Sigmoid colon (tissue), 7 donors: ENCODE measurements around the gene XCL1. TPM values are rescaled to one million over a fixed set of nuclear protein-coding genes. Genes with fewer than 3 reads are reported as not detected.
"Not testable (repeated sequence)": the region's sequence is repeated elsewhere in the genome, so short reads cannot be mapped to it uniquely, and the experiment has no call there.

Experiments
- DNase-seq: peaks from one replicate; pipeline ENCODE4 v3.0.0-alpha.2; 2019
- H3K27ac ChIP-seq, 4 donors: fragments of 200-600 bp; sonication (generic); one replicate each; pipeline ENCODE4 v1.5.1; 2016 to 2019; ENCODE audit warnings: mild to moderate bottlenecking in 1 of 4
- H3K27me3 ChIP-seq, 3 donors: fragments of 200-600 bp; sonication (generic); one replicate each; pipeline ENCODE4 v1.5.1; 2019; ENCODE audit warnings: mild to moderate bottlenecking in 1 of 3
- H3K36me3 ChIP-seq, 4 donors: fragments of 200-600 bp; sonication (generic); one replicate each; pipeline ENCODE4 v1.5.1; 2016 to 2019
- H3K4me1 ChIP-seq, 4 donors: fragments of 200-600 bp; sonication (generic); one replicate each; pipeline ENCODE4 v1.5.1; 2017 to 2019
- H3K4me3 ChIP-seq, 4 donors: fragments of 200-600 bp; sonication (generic); one replicate each; pipeline ENCODE4 v1.5.1; 2017 to 2019; ENCODE audit warnings: mild to moderate bottlenecking in 2 of 4, moderate library complexity in 1 of 4
- H3K9me3 ChIP-seq, 4 donors: fragments of 200-600 bp in 3 of 4; sonication (generic) in 3 of 4; one replicate each; pipeline versions ENCODE4 v1.5.1 to v1.6.1; 2013 to 2019
- EP300 ChIP-seq, 4 donors: sonication (generic); formaldehyde crosslinking; IDR thresholded peaks; one replicate each; pipeline ENCODE4 v1.6.1; 2017; ENCODE audit warnings: antibody characterized with exemption in 4 of 4
- POLR2A ChIP-seq, 2 donors: fragments of 450-650 bp; IDR thresholded peaks; one replicate each; pipeline ENCODE4 v1.6.1; 2016; ENCODE audit warnings: antibody characterized with exemption in 2 of 2, mild to moderate bottlenecking in 2 of 2, moderate library complexity in 2 of 2
- POLR2AphosphoS5 ChIP-seq, 4 donors: sonication (generic); formaldehyde crosslinking; IDR thresholded peaks; one replicate each; pipeline ENCODE4 v1.6.1; 2017; ENCODE audit warnings: antibody characterized with exemption in 4 of 4
- WGBS, 2 donors: extraction: QIAGEN DNeasy Blood & Tissue Kit; methylation state at CpG; one replicate each; pipeline ENCODE4 v1.1.7; 2013; 5-methylcytosine and 5-hydroxymethylcytosine counted together
- intact Hi-C: fragments of 100-400 bp; cut with DNase I; formaldehyde crosslinking; loops from one replicate; pipeline ENCODE4 v1.15.1; 2023
- polyA plus RNA-seq, 3 donors: library from polyadenylated mRNA; stranded (reverse); fragments of 200-250 nt; gene quantifications; one replicate each; pipeline ENCODE4 v1.2.3, GENCODE V29; 2013
- total RNA-seq, 4 donors: library from RNA; depleted of rRNA; stranded (reverse); fragments of >200 nt; gene quantifications; one replicate each; pipeline ENCODE4 v1.1.0, GENCODE V29; 2016
- TF ChIP-seq, protein P1 (sequence below), 4 experiments: fragments of 450-650 bp in 3 of 4; fragments of 200-600 bp in 1 of 4; IDR thresholded peaks; one replicate each; pipeline ENCODE4 v1.5.1; 2016 to 2019; ENCODE audit warnings: antibody characterized with exemption in 4 of 4, mild to moderate bottlenecking in 3 of 4, moderate library complexity in 2 of 4
- donor health status: healthy with polysubstance abuse.
- donor health status: Bipolar disorder and iron deficiency.
- donor health status: healthy.

Gene XCL1
- total and polyA plus RNA-seq, 7 donors, result 0.33 to 0.83 (median 0.50) TPM; not detected in 4

DNA sequence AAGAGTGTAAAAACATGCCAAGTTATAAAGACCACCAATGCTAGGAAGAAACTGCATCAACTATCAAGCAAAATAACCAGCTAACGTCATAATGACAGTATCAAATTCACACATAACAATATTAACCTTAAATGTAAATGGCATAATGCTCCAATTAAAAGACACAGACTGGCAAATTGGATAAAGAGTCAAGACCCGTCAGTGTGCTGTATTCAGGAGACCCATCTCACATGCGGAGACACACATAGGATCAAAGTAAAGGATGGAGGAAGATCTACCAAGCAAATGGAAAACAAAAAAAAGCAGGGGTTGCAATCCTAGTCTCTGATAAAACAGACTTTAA lies 29.9 kb upstream of the XCL1 start:
- H3K4me1 ChIP-seq, DNase-seq, H3K9me3 ChIP-seq, intact Hi-C loops, H3K27ac ChIP-seq, H3K4me3 ChIP-seq, H3K27me3 ChIP-seq, H3K36me3 ChIP-seq: not testable (repeated sequence)
- WGBS, 2 donors, result 79 to 94% methylated on average over 3 of the region's 3 CpGs

DNA sequence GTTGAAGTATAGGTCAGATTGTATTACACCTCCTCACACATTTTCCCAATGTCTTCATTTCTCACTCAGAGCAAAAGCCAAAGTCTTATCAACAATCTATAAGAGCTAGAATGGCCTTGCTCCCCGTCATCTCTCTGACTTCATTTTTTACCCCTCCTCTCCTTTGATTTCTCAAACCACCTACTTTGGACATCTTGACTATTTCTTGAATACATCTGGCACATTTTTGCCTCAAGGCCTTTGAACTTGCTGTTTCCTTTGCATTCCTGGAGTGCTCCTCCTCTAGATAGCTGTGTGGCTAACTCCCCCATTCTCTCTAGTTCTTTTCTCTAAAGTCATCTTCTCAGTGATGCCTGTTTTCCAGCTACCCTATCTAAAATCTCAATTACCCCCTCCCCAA lies 25.4 kb upstream of the XCL1 start:
- H3K36me3 ChIP-seq, result no peaks in the 10 kb centered on the region
- 79 to 87% methylated on average over 1 of the region's 1 CpG for WGBS, 2 donors
- no peak for TF ChIP-seq POLR2AphosphoS5 (IDR thresholded peaks at IDR 0.05)
- TF ChIP-seq EP300 (IDR thresholded peaks at IDR 0.05), result no peak
- TF ChIP-seq, protein P1, sequence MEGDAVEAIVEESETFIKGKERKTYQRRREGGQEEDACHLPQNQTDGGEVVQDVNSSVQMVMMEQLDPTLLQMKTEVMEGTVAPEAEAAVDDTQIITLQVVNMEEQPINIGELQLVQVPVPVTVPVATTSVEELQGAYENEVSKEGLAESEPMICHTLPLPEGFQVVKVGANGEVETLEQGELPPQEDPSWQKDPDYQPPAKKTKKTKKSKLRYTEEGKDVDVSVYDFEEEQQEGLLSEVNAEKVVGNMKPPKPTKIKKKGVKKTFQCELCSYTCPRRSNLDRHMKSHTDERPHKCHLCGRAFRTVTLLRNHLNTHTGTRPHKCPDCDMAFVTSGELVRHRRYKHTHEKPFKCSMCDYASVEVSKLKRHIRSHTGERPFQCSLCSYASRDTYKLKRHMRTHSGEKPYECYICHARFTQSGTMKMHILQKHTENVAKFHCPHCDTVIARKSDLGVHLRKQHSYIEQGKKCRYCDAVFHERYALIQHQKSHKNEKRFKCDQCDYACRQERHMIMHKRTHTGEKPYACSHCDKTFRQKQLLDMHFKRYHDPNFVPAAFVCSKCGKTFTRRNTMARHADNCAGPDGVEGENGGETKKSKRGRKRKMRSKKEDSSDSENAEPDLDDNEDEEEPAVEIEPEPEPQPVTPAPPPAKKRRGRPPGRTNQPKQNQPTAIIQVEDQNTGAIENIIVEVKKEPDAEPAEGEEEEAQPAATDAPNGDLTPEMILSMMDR (IDR thresholded peaks at IDR 0.05), result no peak
- TF ChIP-seq POLR2A (IDR thresholded peaks at IDR 0.05), result no peak
- no peak overlapping the region for H3K4me3 ChIP-seq
- H3K27ac ChIP-seq, result no peak overlapping the region
- DNase-seq, result no peak
- H3K27me3 ChIP-seq, result no peaks in the 10 kb centered on the region
- no peaks in the 10 kb centered on the region for H3K4me1 ChIP-seq
- H3K9me3 ChIP-seq, result no peaks in the 10 kb centered on the region
- intact Hi-C loops, result no loop called here

DNA sequence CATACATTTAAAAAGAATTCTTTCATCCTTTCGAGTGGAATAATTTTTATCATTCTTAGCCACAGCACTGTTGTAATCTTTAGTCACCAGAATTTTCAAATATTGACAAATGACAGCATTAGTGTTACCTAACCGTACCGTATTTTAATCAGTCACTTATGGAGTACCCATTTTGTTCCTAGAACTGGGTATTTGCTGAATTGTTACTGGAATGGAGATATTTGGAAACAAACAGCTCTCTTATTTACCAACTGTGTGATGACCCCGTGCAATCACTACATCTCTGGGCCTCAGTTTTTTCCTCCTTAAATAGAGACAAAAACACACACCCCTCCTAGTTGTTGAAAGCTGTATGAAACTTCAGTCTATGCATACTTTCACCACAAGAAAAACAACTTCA lies 24.7 kb upstream of the XCL1 start:
- no peaks in the 10 kb centered on the region for H3K27me3 ChIP-seq
- no peaks in the 10 kb centered on the region for H3K9me3 ChIP-seq
- no peaks in the 10 kb centered on the region for H3K4me1 ChIP-seq
- H3K4me3 ChIP-seq, result no peak overlapping the region
- H3K36me3 ChIP-seq, result no peaks in the 10 kb centered on the region
- WGBS, 2 donors, result 80 to 84% methylated on average over 4 of the region's 4 CpGs
- intact Hi-C loops, result no loop called here
- TF ChIP-seq EP300 (IDR thresholded peaks at IDR 0.05) (no peak), POLR2AphosphoS5 (IDR thresholded peaks at IDR 0.05) (no peak), POLR2A (IDR thresholded peaks at IDR 0.05) (no peak)
- TF ChIP-seq, protein P1 (IDR thresholded peaks at IDR 0.05), result no peak
- DNase-seq, result no peak
- H3K27ac ChIP-seq, result no peak overlapping the region

GRCh38 chr1:168552961-168553360 lies 23.4 kb upstream of the XCL1 start:
- no peak overlapping the region for H3K4me3 ChIP-seq
- DNase-seq, result no peak
- no peaks in the 10 kb centered on the region for H3K27me3 ChIP-seq
- H3K9me3 ChIP-seq, result no peaks in the 10 kb centered on the region
- TF ChIP-seq, protein P1 (IDR thresholded peaks at IDR 0.05), result no peak
- no peak for TF ChIP-seq EP300 (IDR thresholded peaks at IDR 0.05)
- no peak for TF ChIP-seq POLR2A (IDR thresholded peaks at IDR 0.05)
- no peak for TF ChIP-seq POLR2AphosphoS5 (IDR thresholded peaks at IDR 0.05)
- WGBS, 2 donors, result 94 to 95% methylated on average over 6 of the region's 6 CpGs
- intact Hi-C loops, result no loop called here
- no peaks in the 10 kb centered on the region for H3K4me1 ChIP-seq
- no peaks in the 10 kb centered on the region for H3K36me3 ChIP-seq
- H3K27ac ChIP-seq, result no peak overlapping the region

GRCh38 chr1:168553680-168554553 lies 22.5 kb upstream of the XCL1 start:
- intact Hi-C loops, result no loop called here
- no peak overlapping the region for H3K4me3 ChIP-seq
- TF ChIP-seq POLR2A (IDR thresholded peaks at IDR 0.05), result no peak
- TF ChIP-seq POLR2AphosphoS5 (IDR thresholded peaks at IDR 0.05), result no peak
- TF ChIP-seq EP300 (IDR thresholded peaks at IDR 0.05), result no peak
- TF ChIP-seq, protein P1 (IDR thresholded peaks at IDR 0.05), result no peak
- no peaks in the 10 kb centered on the region for H3K36me3 ChIP-seq
- no peaks in the 10 kb centered on the region for H3K27me3 ChIP-seq
- DNase-seq, result no peak
- H3K27ac ChIP-seq, result no peak overlapping the region
- no peaks in the 10 kb centered on the region for H3K4me1 ChIP-seq
- H3K9me3 ChIP-seq, result no peaks in the 10 kb centered on the region
- WGBS, 2 donors, result 84 to 87% methylated on average over 5 of the region's 5 CpGs
